MG63 (cell line): Measurements from ENCODE around the gene CPNE7. TPM values are rescaled to one million over a fixed set of nuclear protein-coding genes. Genes with fewer than 3 reads are reported as not detected.

Experiments
- DNase-seq: peaks from one replicate; pipeline ENCODE4 v3.0.0-alpha.2; 2020
- H3K27me3 ChIP-seq: fragments of 250-450 bp; sonication (Bioruptor Pico); 2 replicates; pipeline ENCODE4 v1.5.1; 2020; ENCODE audit warnings: mild to moderate bottlenecking, moderate library complexity
- H3K36me3 ChIP-seq: fragments of 250-450 bp; sonication (Bioruptor Pico); 2 replicates; pipeline ENCODE4 v1.5.1; 2020; ENCODE audit warnings: mild to moderate bottlenecking, moderate library complexity
- H3K4me3 ChIP-seq: fragments of 250-450 bp; sonication (Bioruptor Pico); 2 replicates; pipeline ENCODE4 v1.5.1; 2020; ENCODE audit warnings: mild to moderate bottlenecking, moderate library complexity
- H3K9me3 ChIP-seq: fragments of 250-450 bp; sonication (Bioruptor Pico); 2 replicates; pipeline ENCODE4 v1.5.1; 2020; ENCODE audit warnings: mild to moderate bottlenecking, moderate library complexity
- total RNA-seq: library from RNA; depleted of rRNA; stranded (reverse); fragments of >200 nt; shearing (Covaris generic); gene quantifications from 2 replicates; pipeline ENCODE4 v1.2.3, GENCODE V29; 2014; ENCODE audit warnings: low replicate concordance; rRNA removed

The CPNE7 gene
- total RNA-seq, result 9.1 and 9.6 TPM in 2 replicates

GRCh38 chr16:89575247-89576152 lies at the start of gene CPNE7:
TSS of gene CPNE7 (plus strand) at chr16:89575758. CDS start at chr16:89575898, 140 bp downstream.
- H3K36me3 ChIP-seq, result no peaks in the 10 kb centered on the region; the same call in 1 of the 2 replicates
- no peak for DNase-seq

GRCh38 chr16:89529097-89529496 lies 46.5 kb upstream of the CPNE7 start:
- Histone ChIP-seq H3K27me3 (no peaks in the 10 kb centered on the region), H3K4me3 (no peak overlapping the region), H3K36me3 (peaks cover 15% of the 10 kb centered on the region), H3K9me3 (no peaks in the 10 kb centered on the region)
- DNase-seq, result no peak

More at GRCh38 chr16:89575247-89576152, at the start of gene CPNE7:
- Histone ChIP-seq H3K4me3 (peak within 1 kb of the TSS; percentile 44), H3K27me3 (no peaks in the 10 kb centered on the region), H3K9me3 (no peaks in the 10 kb centered on the region)

GRCh38 chr16:89530401-89531381 lies 44.9 kb upstream of the CPNE7 start:
- no peaks in the 10 kb centered on the region for H3K27me3 ChIP-seq
- peaks cover 20% of the 10 kb centered on the region for H3K36me3 ChIP-seq
- no peaks in the 10 kb centered on the region for H3K9me3 ChIP-seq
- H3K4me3 ChIP-seq, result no peak overlapping the region
- no peak for DNase-seq

- Histone ChIP-seq H3K4me3 (no peak overlapping the region), H3K27me3 (no peaks in the 10 kb centered on the region), H3K9me3 (no peaks in the 10 kb centered on the region), H3K36me3 (peaks cover 15% of the 10 kb centered on the region)
- no peak for DNase-seq
These were observed 43.6 kb upstream of the CPNE7 start for GRCh38 chr16:89531821-89532526.

GRCh38 chr16:89534252-89534756 lies 41.3 kb upstream of the CPNE7 start:
- no peak for DNase-seq
- Histone ChIP-seq H3K9me3 (no peaks in the 10 kb centered on the region), H3K36me3 (peaks cover 15% of the 10 kb centered on the region), H3K27me3 (no peaks in the 10 kb centered on the region), H3K4me3 (no peak overlapping the region)

- Histone ChIP-seq H3K27me3 (no peaks in the 10 kb centered on the region), H3K36me3 (peaks cover 11% of the 10 kb centered on the region), H3K9me3 (no peaks in the 10 kb centered on the region), H3K4me3 (no peak overlapping the region)
- DNase-seq, result no peak
These were observed 39.2 kb upstream of the CPNE7 start for GRCh38 chr16:89536371-89536770.

- DNase-seq, result no peak
- Histone ChIP-seq H3K27me3 (no peaks in the 10 kb centered on the region), H3K9me3 (no peaks in the 10 kb centered on the region), H3K36me3 (peaks cover 7% of the 10 kb centered on the region), H3K4me3 (no peak overlapping the region)
These were observed 38.5 kb upstream of the CPNE7 start for GRCh38 chr16:89536886-89537548.

GRCh38 chr16:89537549-89537925 lies 38.0 kb upstream of the CPNE7 start:
- DNase-seq, result no peak
- peaks cover 7% of the 10 kb centered on the region for H3K36me3 ChIP-seq

GRCh38 chr16:89538286-89538685 lies 37.3 kb upstream of the CPNE7 start:
- H3K4me3 ChIP-seq, result no peak overlapping the region
- no peaks in the 10 kb centered on the region for H3K27me3 ChIP-seq
- DNase-seq, result no peak
- H3K36me3 ChIP-seq, result peaks cover 7% of the 10 kb centered on the region
- H3K9me3 ChIP-seq, result no peaks in the 10 kb centered on the region

More at GRCh38 chr16:89537549-89537925, 38.0 kb upstream of the CPNE7 start:
- no peaks in the 10 kb centered on the region for H3K27me3 ChIP-seq
- no peaks in the 10 kb centered on the region for H3K9me3 ChIP-seq
- H3K4me3 ChIP-seq, result no peak overlapping the region

- DNase-seq, result no peak
- H3K4me3 ChIP-seq, result no peak overlapping the region
- peaks cover 2% of the 10 kb centered on the region for H3K36me3 ChIP-seq
These were observed 35.0 kb upstream of the CPNE7 start for GRCh38 chr16:89540557-89540956.

GRCh38 chr16:89541792-89542191 lies 33.8 kb upstream of the CPNE7 start:
- no peaks in the 10 kb centered on the region for H3K27me3 ChIP-seq
- no peaks in the 10 kb centered on the region for H3K9me3 ChIP-seq
- H3K36me3 ChIP-seq, result peaks cover 2% of the 10 kb centered on the region
- DNase-seq, result no peak
- no peak overlapping the region for H3K4me3 ChIP-seq

More at GRCh38 chr16:89540557-89540956, 35.0 kb upstream of the CPNE7 start:
- Histone ChIP-seq H3K27me3 (no peaks in the 10 kb centered on the region), H3K9me3 (no peaks in the 10 kb centered on the region)

GRCh38 chr16:89544113-89544512 lies 31.4 kb upstream of the CPNE7 start:
- Histone ChIP-seq H3K9me3 (no peaks in the 10 kb centered on the region), H3K4me3 (no peak overlapping the region), H3K27me3 (no peaks in the 10 kb centered on the region), H3K36me3 (peaks cover 6% of the 10 kb centered on the region)
- no peak for DNase-seq

- H3K36me3 ChIP-seq, result peaks cover 8% of the 10 kb centered on the region
- H3K9me3 ChIP-seq, result no peaks in the 10 kb centered on the region
- H3K27me3 ChIP-seq, result no peaks in the 10 kb centered on the region
- DNase-seq, result no peak
- H3K4me3 ChIP-seq, result no peak overlapping the region
These were observed 30.9 kb upstream of the CPNE7 start for GRCh38 chr16:89544713-89545043.

GRCh38 chr16:89545044-89545830 lies 30.3 kb upstream of the CPNE7 start:
- DNase-seq, result no peak
- no peak overlapping the region for H3K4me3 ChIP-seq
- H3K36me3 ChIP-seq, result peaks cover 8% of the 10 kb centered on the region
- H3K27me3 ChIP-seq, result no peaks in the 10 kb centered on the region
- no peaks in the 10 kb centered on the region for H3K9me3 ChIP-seq
